Measurements from ENCODE around the gene ROCK2. TPM values are rescaled to one million over a fixed set of nuclear protein-coding genes. Genes with fewer than 3 reads are reported as not detected.

Gene ROCK2
- 39.5 and 58.1 TPM in 2 replicates for total RNA-seq
- 21.6 and 32.0 TPM in 2 replicates for polyA plus RNA-seq
- 23.9 and 41.9 TPM in 2 replicates for polyA plus RNA-seq (2012)
- polyA minus RNA-seq (ENCODE audit: low replicate concordance) = 4.0 and 4.7 TPM in 2 replicates

- peaks cover 45% of the 10 kb centered on the region for H3K79me2 ChIP-seq (ENCODE audit: control insufficient read depth, insufficient read depth, low read length)
- peak within 1 kb of the TSS; percentile 92 for H3K9ac ChIP-seq (ENCODE audit: insufficient read depth, low read length)
- peak within 1 kb of the TSS; percentile 40 for H2AFZ ChIP-seq (ENCODE audit: low read length)
- H3K27me3 ChIP-seq (ENCODE audit: control insufficient read depth, insufficient read depth, low read length) = no peaks in the 10 kb centered on the region
- peak within 1 kb of the TSS; percentile 95 for H3K27ac ChIP-seq (ENCODE audit: insufficient read depth, low read length)
- H3K4me2 ChIP-seq (ENCODE audit: extremely low read depth, insufficient read depth, low read length) = peak within 1 kb of the TSS; percentile 96
- H3K9me3 ChIP-seq (ENCODE audit: control insufficient read depth, insufficient read depth, low read depth, low read length) = no peaks in the 10 kb centered on the region
- H3K4me3 ChIP-seq (replicated peaks in 1 of 4; ENCODE audit: control extremely low read depth in 1 of 4, insufficient read depth in 1 of 4, low read depth in 3 of 4, low read length in 4 of 4) = peak within 1 kb of the TSS; percentile 72 to 99 (median 90)
- TF ChIP-seq EZH2 (IDR thresholded peaks at IDR 0.05; ENCODE audit: low read length, missing control alignments) (no peak), CTCF (conservative IDR thresholded peaks at IDR 0.05 in 1 of 2, IDR thresholded peaks at IDR 0.05 in 1 of 2; ENCODE audit: low read depth in 1 of 2, low read length in 2 of 2) (no peak)
- H3K36me3 ChIP-seq (ENCODE audit: control insufficient read depth, insufficient read depth, low read length) = no peaks in the 10 kb centered on the region
- H3K4me1 ChIP-seq (ENCODE audit: control insufficient read depth, extremely low read depth, insufficient read depth, low read length) = peaks cover 9% of the 10 kb centered on the region
- H4K20me1 ChIP-seq (ENCODE audit: control insufficient read depth, extremely low read depth, insufficient read depth, low read length) = peaks cover 7% of the 10 kb centered on the region
- peak; percentile 82 to 86 for DNase-seq (ENCODE audit: low read depth in 2 of 2)
Observed at GRCh38 chr2:11344342-11344955, at the start of gene ROCK2. TSS of gene ROCK2 (minus strand) at chr2:11344636. CDS start at chr2:11344136, 500 bp downstream.

GRCh38 chr2:11393711-11394236 lies 49.3 kb upstream of the ROCK2 start:
- Histone ChIP-seq H2AFZ (ENCODE audit: low read length) (peak overlapping the region; percentile 92), H3K36me3 (ENCODE audit: control insufficient read depth, insufficient read depth, low read length) (no peaks in the 10 kb centered on the region), H3K9ac (ENCODE audit: insufficient read depth, low read length) (peak overlapping the region; percentile 53), H3K4me2 (ENCODE audit: extremely low read depth, insufficient read depth, low read length) (peak overlapping the region; percentile 70), H3K27ac (ENCODE audit: insufficient read depth, low read length) (peak overlapping the region; percentile 90), H3K9me3 (ENCODE audit: control insufficient read depth, insufficient read depth, low read depth, low read length) (no peaks in the 10 kb centered on the region), H3K4me1 (ENCODE audit: control insufficient read depth, extremely low read depth, insufficient read depth, low read length) (peaks cover 35% of the 10 kb centered on the region), H3K79me2 (ENCODE audit: control insufficient read depth, insufficient read depth, low read length) (no peaks in the 10 kb centered on the region), H3K4me3 (replicated peaks in 1 of 4; ENCODE audit: control extremely low read depth in 1 of 4, insufficient read depth in 1 of 4, low read depth in 3 of 4, low read length in 4 of 4) (peak overlapping the region in 1 of 4 experiments; percentile 26), H4K20me1 (ENCODE audit: control insufficient read depth, extremely low read depth, insufficient read depth, low read length) (no peaks in the 10 kb centered on the region), H3K27me3 (ENCODE audit: control insufficient read depth, insufficient read depth, low read length) (no peaks in the 10 kb centered on the region)
- TF ChIP-seq CTCF (conservative IDR thresholded peaks at IDR 0.05 in 1 of 2, IDR thresholded peaks at IDR 0.05 in 1 of 2; ENCODE audit: low read depth in 1 of 2, low read length in 2 of 2) = no peak
- TF ChIP-seq EZH2 (IDR thresholded peaks at IDR 0.05; ENCODE audit: low read length, missing control alignments) = no peak
- DNase-seq (ENCODE audit: low read depth in 2 of 2) = peak; percentile 42 to 54

- Histone ChIP-seq H3K36me3 (ENCODE audit: control insufficient read depth, insufficient read depth, low read length) (no peaks in the 10 kb centered on the region), H3K4me2 (ENCODE audit: extremely low read depth, insufficient read depth, low read length) (no peak overlapping the region), H3K4me1 (ENCODE audit: control insufficient read depth, extremely low read depth, insufficient read depth, low read length) (peaks cover 35% of the 10 kb centered on the region), H2AFZ (ENCODE audit: low read length) (no peak overlapping the region), H3K9ac (ENCODE audit: insufficient read depth, low read length) (no peak overlapping the region), H3K9me3 (ENCODE audit: control insufficient read depth, insufficient read depth, low read depth, low read length) (no peaks in the 10 kb centered on the region), H4K20me1 (ENCODE audit: control insufficient read depth, extremely low read depth, insufficient read depth, low read length) (no peaks in the 10 kb centered on the region), H3K27me3 (ENCODE audit: control insufficient read depth, insufficient read depth, low read length) (no peaks in the 10 kb centered on the region), H3K79me2 (ENCODE audit: control insufficient read depth, insufficient read depth, low read length) (no peaks in the 10 kb centered on the region), H3K4me3 (replicated peaks in 1 of 4; ENCODE audit: control extremely low read depth in 1 of 4, insufficient read depth in 1 of 4, low read depth in 3 of 4, low read length in 4 of 4) (no peak overlapping the region), H3K27ac (ENCODE audit: insufficient read depth, low read length) (peak overlapping the region; percentile 0)
- TF ChIP-seq CTCF (conservative IDR thresholded peaks at IDR 0.05 in 1 of 2, IDR thresholded peaks at IDR 0.05 in 1 of 2; ENCODE audit: low read depth in 1 of 2, low read length in 2 of 2) (no peak), EZH2 (IDR thresholded peaks at IDR 0.05; ENCODE audit: low read length, missing control alignments) (no peak)
- no peak for DNase-seq (ENCODE audit: low read depth in 2 of 2)
Observed at GRCh38 chr2:11391942-11392266, 47.5 kb upstream of the ROCK2 start.
